ENCODE results near the gene NOL4L. TPM values are rescaled to one million over a fixed set of nuclear protein-coding genes. Genes with fewer than 3 reads are reported as not detected.

The NOL4L gene
- polyA plus RNA-seq, 3 donors: 1.1 to 30.9 (median 2.8) TPM

DNA sequence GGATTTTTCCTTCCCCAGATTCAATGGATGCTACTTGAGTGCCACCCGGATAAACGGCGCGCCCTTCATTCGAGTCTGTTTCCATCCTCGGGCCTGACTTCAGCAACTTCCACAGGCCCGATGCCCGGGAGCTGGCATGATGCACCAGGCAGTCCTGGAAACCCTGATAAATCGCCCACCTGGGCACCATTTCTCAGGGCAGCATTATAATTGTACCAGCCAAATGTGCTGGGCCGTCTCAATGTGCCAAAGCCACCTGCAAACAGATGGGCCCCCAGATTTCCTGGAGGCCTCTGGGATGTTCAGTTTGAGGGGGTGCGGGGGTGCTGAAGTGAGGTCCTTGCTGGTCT lies 65.8 kb downstream of the NOL4L start:
- Histone ChIP-seq H3K9me3 (replicated peaks in 1 of 2; ENCODE audit: control insufficient read depth in 1 of 2, insufficient read depth in 1 of 2, low read length in 2 of 2) (no peaks in the 10 kb centered on the region), H3K4me1 (ENCODE audit: control insufficient read depth in 1 of 2, insufficient read depth in 2 of 2, low read length in 2 of 2) (peaks cover 11 to 21% of the 10 kb centered on the region in 2 donors), H3K27ac (ENCODE audit: low read depth in 1 of 2, low read length in 2 of 2) (no peak overlapping the region), H3K27me3 (ENCODE audit: control insufficient read depth in 2 of 2, insufficient read depth in 2 of 2, low read length in 2 of 2) (no peaks in the 10 kb centered on the region), H3K36me3 (replicated peaks in 1 of 2; ENCODE audit: control insufficient read depth in 1 of 2, insufficient read depth in 2 of 2, low read length in 2 of 2) (peaks cover 0 to 14% of the 10 kb centered on the region in 2 donors), H3K79me2 (ENCODE audit: insufficient read depth, low read length) (no peaks in the 10 kb centered on the region), H2AFZ (ENCODE audit: insufficient read depth, low read depth, low read length, poor library complexity, severe bottlenecking) (no peak overlapping the region), H3K9ac (ENCODE audit: insufficient read depth, low read length, poor library complexity, severe bottlenecking) (no peak overlapping the region), H3K4me2 (replicated peaks; ENCODE audit: extremely low read depth, low read length, poor library complexity, severe bottlenecking) (no peak overlapping the region), H3K4me3 (replicated peaks in 1 of 3; ENCODE audit: low read depth in 2 of 3, low read length in 3 of 3) (no peak overlapping the region), H4K20me1 (ENCODE audit: insufficient read depth, low read length) (peaks cover 3% of the 10 kb centered on the region)
- WGBS (ENCODE audit: insufficient coverage): 97% methylated on average over 11 of the region's 11 CpGs
- Mint-ChIP-seq H3K9me3 (peaks cover 0 to 2% (median 0%) of the 10 kb centered on the region in 7 donors), H3K36me3 (peaks cover 18 to 25% of the 10 kb centered on the region in 2 donors), H3K27ac (no peak overlapping the region), H3K27me3 (ENCODE audit: low read depth in 3 of 3) (peaks cover 0 to 4% (median 0%) of the 10 kb centered on the region in 3 donors), H3K4me3 (no peak overlapping the region), H3K4me1 (peaks cover 34% of the 10 kb centered on the region)
- intact Hi-C loops (cut with micrococcal nuclease): no loop called here
- TF ChIP-seq, protein P1, sequence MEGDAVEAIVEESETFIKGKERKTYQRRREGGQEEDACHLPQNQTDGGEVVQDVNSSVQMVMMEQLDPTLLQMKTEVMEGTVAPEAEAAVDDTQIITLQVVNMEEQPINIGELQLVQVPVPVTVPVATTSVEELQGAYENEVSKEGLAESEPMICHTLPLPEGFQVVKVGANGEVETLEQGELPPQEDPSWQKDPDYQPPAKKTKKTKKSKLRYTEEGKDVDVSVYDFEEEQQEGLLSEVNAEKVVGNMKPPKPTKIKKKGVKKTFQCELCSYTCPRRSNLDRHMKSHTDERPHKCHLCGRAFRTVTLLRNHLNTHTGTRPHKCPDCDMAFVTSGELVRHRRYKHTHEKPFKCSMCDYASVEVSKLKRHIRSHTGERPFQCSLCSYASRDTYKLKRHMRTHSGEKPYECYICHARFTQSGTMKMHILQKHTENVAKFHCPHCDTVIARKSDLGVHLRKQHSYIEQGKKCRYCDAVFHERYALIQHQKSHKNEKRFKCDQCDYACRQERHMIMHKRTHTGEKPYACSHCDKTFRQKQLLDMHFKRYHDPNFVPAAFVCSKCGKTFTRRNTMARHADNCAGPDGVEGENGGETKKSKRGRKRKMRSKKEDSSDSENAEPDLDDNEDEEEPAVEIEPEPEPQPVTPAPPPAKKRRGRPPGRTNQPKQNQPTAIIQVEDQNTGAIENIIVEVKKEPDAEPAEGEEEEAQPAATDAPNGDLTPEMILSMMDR (IDR thresholded peaks at IDR 0.05): no peak
- no peak for DNase-seq

DNA sequence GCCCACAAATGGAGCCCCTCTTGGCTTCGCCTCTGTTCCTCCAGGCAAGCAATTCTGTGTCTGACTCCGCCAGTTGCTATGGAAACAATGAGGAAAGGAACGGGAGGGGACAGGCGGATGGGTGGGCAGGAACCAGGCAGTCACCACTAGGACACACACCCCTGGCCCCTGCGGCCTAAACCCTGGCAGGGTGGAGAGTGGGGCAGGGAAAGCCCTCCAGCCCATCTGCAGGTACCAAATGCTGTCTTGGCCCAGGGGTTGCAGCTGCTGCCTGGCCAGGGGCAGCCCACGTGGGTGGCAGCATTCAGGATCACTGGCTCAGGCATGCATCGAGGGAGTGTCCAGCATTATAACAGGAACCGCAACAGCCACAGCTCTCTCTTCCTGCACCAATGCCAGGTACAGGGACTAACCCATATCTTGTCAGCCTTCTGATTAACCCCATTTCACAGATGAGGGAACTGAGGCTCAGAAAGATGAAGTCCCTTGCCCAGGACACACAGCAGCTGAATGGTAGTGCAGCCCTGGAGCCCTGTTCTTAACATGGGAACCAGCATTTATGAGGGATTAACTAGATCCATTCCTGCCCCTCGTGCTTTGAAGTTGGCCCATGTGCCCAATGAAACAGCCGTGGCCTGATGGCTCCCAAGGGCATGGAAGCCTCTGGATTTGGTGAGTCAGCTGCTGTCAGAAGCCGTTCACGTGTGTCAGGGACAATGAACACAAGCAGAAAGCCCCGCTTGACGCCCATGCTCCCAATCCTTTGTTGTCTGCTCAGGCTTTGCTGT lies 66.3 kb downstream of the NOL4L start:
- Histone ChIP-seq H3K4me3 (replicated peaks in 1 of 3; ENCODE audit: low read depth in 2 of 3, low read length in 3 of 3) (no peak overlapping the region), H3K36me3 (replicated peaks in 1 of 2; ENCODE audit: control insufficient read depth in 1 of 2, insufficient read depth in 2 of 2, low read length in 2 of 2) (peaks cover 0 to 14% of the 10 kb centered on the region in 2 donors), H4K20me1 (ENCODE audit: insufficient read depth, low read length) (peaks cover 3% of the 10 kb centered on the region), H3K4me2 (replicated peaks; ENCODE audit: extremely low read depth, low read length, poor library complexity, severe bottlenecking) (no peak overlapping the region), H3K27ac (ENCODE audit: low read depth in 1 of 2, low read length in 2 of 2) (no peak overlapping the region), H3K9ac (ENCODE audit: insufficient read depth, low read length, poor library complexity, severe bottlenecking) (no peak overlapping the region), H3K79me2 (ENCODE audit: insufficient read depth, low read length) (peaks cover 2% of the 10 kb centered on the region), H3K4me1 (ENCODE audit: control insufficient read depth in 1 of 2, insufficient read depth in 2 of 2, low read length in 2 of 2) (peaks cover 17 to 26% of the 10 kb centered on the region in 2 donors), H3K27me3 (ENCODE audit: control insufficient read depth in 2 of 2, insufficient read depth in 2 of 2, low read length in 2 of 2) (no peaks in the 10 kb centered on the region), H3K9me3 (replicated peaks in 1 of 2; ENCODE audit: control insufficient read depth in 1 of 2, insufficient read depth in 1 of 2, low read length in 2 of 2) (no peaks in the 10 kb centered on the region), H2AFZ (ENCODE audit: insufficient read depth, low read depth, low read length, poor library complexity, severe bottlenecking) (no peak overlapping the region)
- 82% methylated on average over 13 of the region's 14 CpGs for WGBS (ENCODE audit: insufficient coverage)
- TF ChIP-seq, protein P1 (IDR thresholded peaks at IDR 0.05): no peak
- no peak overlapping the region for H3K27ac Mint-ChIP-seq
- H3K36me3 Mint-ChIP-seq: peaks cover 18 to 23% of the 10 kb centered on the region in 2 donors
- H3K4me1 Mint-ChIP-seq: peaks cover 40% of the 10 kb centered on the region
- intact Hi-C loops (cut with micrococcal nuclease): no loop called here
- DNase-seq: no peak
- peaks cover 0 to 4% (median 0%) of the 10 kb centered on the region in 3 donors for H3K27me3 Mint-ChIP-seq (ENCODE audit: low read depth in 3 of 3)
- no peak overlapping the region for H3K4me3 Mint-ChIP-seq
- peaks cover 0 to 2% (median 0%) of the 10 kb centered on the region in 7 donors for H3K9me3 Mint-ChIP-seq

All from CD14-positive monocyte (primary cell).